Stomach smooth muscle (tissue), 2 donors: ENCODE measurements around the gene SERPINA3.

ENCODE experiments used
- H3K27ac ChIP-seq: one replicate; pipeline ENCODE4 v1.7.0; 2013; ENCODE audit warnings: mild to moderate bottlenecking, low read length, inconsistent platforms
- H3K27me3 ChIP-seq, 2 donors: one replicate each; pipeline ENCODE4 v1.7.0; 2013; ENCODE audit warnings: low read length in 2 of 2; ENCODE audit not compliant: insufficient read depth in 2 of 2, control insufficient read depth in 1 of 2
- H3K36me3 ChIP-seq, 2 donors: one replicate each; pipeline ENCODE4 v1.7.0; 2013; ENCODE audit warnings: low read length in 2 of 2; ENCODE audit not compliant: control insufficient read depth in 2 of 2, insufficient read depth in 2 of 2
- H3K4me1 ChIP-seq: one replicate; pipeline ENCODE4 v1.7.0; 2013; ENCODE audit warnings: low read length; ENCODE audit not compliant: control insufficient read depth, insufficient read depth
- H3K4me3 ChIP-seq, 2 donors: one replicate each; pipeline ENCODE4 v1.7.0; 2013; ENCODE audit warnings: low read length in 2 of 2
- H3K9ac ChIP-seq, 2 donors: one replicate each; pipeline ENCODE4 v1.7.0; 2013; ENCODE audit warnings: low read length in 2 of 2, mild to moderate bottlenecking in 1 of 2
- H3K9me3 ChIP-seq, 2 donors: one replicate each; pipeline ENCODE4 v1.7.0; 2013; ENCODE audit warnings: low read length in 2 of 2; ENCODE audit not compliant: control insufficient read depth in 2 of 2
- donor health status: healthy.
- donor health status: Pancreatic carcinoma.

The SERPINA3 gene

DNA sequence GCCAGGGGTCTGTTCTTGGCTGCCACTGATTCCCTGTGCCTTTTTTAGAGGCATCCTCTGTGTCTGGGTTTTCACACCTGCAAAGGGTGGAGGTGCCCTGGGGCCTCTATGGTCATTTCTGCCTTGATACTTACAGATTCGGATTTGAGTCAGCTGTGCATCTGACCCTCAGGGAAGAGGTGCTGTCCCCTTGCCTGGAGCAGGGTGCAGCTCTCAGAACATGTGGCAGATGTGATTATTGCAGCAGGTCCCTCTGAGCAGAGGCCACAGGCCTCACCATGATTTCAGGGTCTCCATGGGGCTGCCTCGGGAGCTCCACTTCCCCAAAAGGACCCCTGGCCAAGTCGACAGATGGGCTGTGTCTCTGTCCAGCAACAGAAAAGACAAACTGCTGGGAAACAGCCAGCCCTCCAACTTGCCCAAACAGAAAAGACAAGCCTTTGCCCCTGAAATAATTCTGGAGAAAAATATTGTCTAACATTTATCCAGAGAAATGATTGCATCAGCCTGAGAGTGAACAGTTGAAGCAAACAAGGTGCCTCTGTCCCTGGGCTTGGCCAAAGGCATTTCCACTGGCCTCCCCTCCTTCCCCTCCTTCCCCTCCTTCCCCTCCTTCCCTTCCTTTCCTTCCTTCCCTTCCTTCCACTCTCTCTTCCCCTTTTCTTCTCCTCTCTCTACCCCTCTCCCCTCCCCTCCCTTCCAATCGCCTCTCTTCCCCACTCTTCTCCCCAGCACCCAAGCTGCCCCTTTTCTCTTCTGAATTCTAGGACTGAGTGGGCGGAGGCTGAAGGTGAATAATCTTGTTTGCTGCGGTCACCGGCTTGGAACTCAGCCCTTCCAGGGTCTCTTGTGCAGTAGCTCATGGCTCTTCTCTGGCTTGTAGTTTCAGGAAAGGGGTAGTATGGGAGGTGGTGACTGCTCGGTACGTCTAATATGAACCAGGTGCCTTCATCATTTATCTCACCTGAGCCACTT, 676 bp downstream of the SERPINA3 start:
- Histone ChIP-seq H3K9ac (peak overlapping the region in 1 of 2 donors; percentile 38), H3K9me3 (peaks cover 0 to 8% of the 10 kb centered on the region in 2 donors), H3K4me1 (peaks cover 6% of the 10 kb centered on the region), H3K27me3 (no peaks in the 10 kb centered on the region), H3K27ac (peak overlapping the region; percentile 49), H3K4me3 (peak overlapping the region; percentile 19 to 44), H3K36me3 (no peaks in the 10 kb centered on the region)

DNA sequence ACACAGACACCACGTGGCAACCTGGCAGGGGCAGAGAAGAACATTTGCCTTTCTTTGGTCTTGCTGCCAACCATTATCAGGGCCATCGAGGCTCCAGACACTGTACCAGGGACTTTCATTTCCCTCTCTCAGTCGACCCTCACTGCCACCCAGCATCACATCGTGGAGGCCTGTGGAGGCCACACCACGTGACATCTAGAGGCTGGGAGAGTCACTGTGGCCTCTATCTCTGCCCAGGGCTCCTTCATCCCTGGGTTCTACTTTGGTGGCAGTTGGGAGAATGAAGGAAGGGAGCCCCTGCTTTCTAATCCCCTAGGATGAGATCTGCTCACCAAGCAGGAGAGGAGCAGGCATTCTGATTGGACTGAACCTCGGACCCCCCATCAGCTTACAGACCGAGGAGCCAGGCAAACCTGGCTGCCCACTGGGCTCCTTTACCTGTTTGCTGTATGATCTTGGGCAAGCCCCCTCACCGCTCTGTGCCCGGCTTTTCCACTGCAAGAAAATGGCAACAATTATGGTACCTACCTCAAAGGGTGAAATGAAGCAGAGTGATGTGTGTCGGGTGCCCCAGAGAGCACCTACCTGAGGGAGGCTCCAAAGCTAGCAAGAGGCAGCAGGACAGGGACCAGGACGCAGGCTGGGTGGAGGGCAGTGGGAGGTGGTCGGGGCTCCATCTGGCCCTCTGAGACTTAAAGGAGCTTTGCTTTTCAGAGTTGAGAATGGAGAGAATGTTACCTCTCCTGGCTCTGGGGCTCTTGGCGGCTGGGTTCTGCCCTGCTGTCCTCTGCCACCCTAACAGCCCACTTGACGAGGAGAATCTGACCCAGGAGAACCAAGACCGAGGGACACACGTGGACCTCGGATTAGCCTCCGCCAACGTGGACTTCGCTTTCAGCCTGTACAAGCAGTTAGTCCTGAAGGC, 1.8 kb downstream of the SERPINA3 start:
- Histone ChIP-seq H3K36me3 (no peaks in the 10 kb centered on the region), H3K27me3 (no peaks in the 10 kb centered on the region), H3K9ac (no peak overlapping the region), H3K4me3 (peak overlapping the region in 1 of 2 donors; percentile 8), H3K4me1 (peaks cover 6% of the 10 kb centered on the region), H3K9me3 (peaks cover 6 to 16% of the 10 kb centered on the region in 2 donors), H3K27ac (no peak overlapping the region)

DNA sequence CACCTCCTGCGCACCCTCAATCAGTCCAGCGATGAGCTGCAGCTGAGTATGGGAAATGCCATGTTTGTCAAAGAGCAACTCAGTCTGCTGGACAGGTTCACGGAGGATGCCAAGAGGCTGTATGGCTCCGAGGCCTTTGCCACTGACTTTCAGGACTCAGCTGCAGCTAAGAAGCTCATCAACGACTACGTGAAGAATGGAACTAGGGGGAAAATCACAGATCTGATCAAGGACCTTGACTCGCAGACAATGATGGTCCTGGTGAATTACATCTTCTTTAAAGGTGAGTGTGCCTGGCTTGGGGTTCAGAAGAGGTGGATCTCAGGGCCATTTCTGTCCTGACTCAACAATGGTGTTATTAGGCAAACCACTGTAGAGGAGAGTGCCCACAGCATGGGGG, 2.6 kb downstream of the SERPINA3 start:
- Histone ChIP-seq H3K9me3 (peaks cover 11 to 16% of the 10 kb centered on the region in 2 donors), H3K27me3 (no peaks in the 10 kb centered on the region), H3K4me1 (peaks cover 6% of the 10 kb centered on the region), H3K4me3 (no peak overlapping the region), H3K9ac (no peak overlapping the region), H3K27ac (no peak overlapping the region), H3K36me3 (no peaks in the 10 kb centered on the region)

DNA sequence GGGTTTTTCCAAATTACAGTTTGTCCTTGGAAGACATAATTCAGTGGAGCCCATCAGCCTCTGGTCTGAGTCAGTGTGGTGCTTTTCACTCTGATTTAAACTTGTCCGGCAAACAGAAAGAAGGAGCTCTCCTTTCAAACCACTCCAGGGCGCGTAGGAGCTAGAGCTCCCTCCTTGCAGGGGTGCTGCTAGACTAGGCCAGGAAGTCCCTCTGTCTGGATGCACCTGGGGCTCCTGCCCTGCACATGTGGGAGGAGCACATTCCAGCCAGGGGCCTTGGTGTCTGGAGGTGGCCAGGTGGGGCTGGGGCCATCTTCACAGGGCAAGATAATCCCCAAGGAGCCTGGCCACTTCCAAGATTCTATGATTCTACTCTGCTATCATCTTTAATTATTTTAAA, 3.1 kb downstream of the SERPINA3 start:
- Histone ChIP-seq H3K4me1 (peaks cover 6% of the 10 kb centered on the region), H3K27ac (no peak overlapping the region), H3K9me3 (peaks cover 11 to 16% of the 10 kb centered on the region in 2 donors), H3K4me3 (no peak overlapping the region), H3K9ac (no peak overlapping the region), H3K27me3 (no peaks in the 10 kb centered on the region), H3K36me3 (no peaks in the 10 kb centered on the region)

DNA sequence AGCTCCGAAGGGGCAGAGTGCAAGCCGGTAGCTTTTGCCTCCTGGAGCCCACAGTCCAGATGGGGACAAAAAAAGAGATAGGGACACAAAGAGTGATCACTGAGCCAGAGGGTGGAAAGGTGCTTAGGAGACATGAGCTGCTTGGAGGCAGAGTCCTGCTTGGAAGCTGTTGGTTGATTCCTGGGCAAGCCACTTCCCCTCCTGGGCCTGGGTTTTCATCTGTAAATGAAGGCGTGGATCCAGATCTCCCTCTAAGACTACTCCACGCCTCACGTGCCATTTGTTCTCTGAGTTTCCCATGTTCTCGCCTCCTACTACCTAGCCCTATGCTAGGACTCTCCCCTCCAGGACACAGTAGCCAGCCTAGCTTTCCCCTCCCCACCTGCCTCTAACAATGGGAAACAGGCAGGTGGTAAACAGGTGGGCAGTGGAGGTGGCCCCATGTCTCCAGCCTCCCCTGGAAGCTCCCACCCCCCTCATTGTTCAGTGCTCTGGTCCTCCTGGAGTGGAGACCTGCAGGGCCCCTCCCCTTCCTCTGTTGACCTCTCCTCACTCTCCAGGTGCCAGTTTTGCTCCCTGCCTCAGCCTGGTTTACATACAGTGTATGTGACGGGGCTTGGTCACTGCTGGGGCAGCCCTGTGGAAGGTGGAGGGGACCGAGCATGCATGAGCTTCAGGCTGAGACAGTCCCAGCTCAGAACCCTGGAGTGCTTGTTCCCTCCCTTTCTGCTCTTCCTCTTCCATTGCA, 3.8 kb downstream of the SERPINA3 start:
- Histone ChIP-seq H3K36me3 (no peaks in the 10 kb centered on the region), H3K4me3 (no peak overlapping the region), H3K27ac (no peak overlapping the region), H3K27me3 (peaks cover 0 to 3% of the 10 kb centered on the region in 2 donors), H3K9ac (no peak overlapping the region), H3K9me3 (peaks cover 13 to 16% of the 10 kb centered on the region in 2 donors), H3K4me1 (peaks cover 6% of the 10 kb centered on the region)

DNA sequence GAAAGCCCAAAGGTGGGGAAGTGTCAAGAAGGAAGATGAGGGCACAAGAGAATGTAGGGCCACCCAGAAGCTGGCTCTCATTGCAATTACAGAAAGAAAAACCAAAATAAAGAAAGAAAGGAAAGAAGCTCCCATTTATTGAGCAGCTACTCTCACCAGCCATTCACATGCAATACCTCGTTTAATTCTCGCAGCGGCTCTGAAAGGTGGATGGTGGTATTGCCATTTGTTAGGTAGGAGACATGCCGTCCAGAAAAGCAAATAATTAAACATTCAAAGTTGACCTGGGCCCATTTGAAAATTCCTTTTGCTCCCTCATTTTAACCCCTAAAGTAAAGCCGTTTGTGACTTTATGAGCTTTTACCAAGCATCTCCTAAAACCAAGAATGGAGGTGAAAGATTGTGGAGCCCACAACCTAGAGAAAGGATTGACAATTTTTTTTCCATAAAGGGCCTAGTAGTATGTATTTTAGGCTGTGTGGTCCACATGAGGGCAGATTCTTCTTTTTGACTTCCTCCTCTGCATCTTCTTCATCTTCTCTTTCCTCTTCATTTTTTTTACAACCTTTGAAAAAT, 5.3 kb downstream of the SERPINA3 start:
- Histone ChIP-seq H3K9me3 (peaks cover 13 to 16% of the 10 kb centered on the region in 2 donors), H3K36me3 (no peaks in the 10 kb centered on the region), H3K4me3 (no peak overlapping the region), H3K4me1 (peaks cover 6% of the 10 kb centered on the region), H3K27ac (no peak overlapping the region), H3K27me3 (peaks cover 0 to 3% of the 10 kb centered on the region in 2 donors), H3K9ac (no peak overlapping the region)

DNA sequence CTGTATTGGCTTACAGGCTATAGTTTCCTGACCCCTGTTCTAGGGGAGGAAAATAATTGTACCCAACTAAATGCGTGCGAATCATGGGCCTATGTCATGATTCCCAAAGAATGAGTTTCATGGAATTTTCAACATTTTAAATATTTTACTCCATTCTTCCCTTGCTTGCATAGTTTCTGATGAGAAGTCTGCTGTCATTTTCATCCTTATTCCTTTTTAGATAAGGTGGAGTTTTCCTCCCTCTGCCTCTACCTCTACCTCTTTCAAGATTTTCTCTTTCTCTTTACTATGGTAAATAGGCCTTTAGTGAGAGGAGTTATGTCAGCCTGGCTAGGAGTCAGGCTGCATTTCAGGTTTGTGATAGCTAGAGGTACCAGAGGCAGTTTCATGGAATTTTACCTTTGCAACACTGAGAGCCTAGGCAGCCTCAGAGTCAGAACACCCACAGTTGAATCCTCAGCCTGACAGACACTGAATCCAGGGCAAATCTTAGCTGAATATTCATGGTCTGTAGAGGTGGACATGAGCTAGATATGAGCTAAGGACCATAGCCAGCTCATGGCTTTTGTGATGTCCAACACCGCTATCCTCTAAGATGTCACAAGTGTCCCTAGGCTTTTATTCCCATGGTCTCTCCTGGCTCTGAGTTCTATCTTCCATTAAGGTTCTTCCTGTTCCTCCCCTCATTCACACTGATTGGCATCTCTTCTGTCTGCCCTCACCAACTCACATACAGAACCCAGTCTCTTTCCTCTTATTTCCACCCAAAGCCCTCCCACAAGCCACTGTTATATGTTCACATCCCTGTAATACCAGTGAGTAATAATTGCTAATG, 6.0 kb downstream of the SERPINA3 start:
- no peak overlapping the region for H3K4me3 ChIP-seq
- H3K4me1 ChIP-seq, result peaks cover 5% of the 10 kb centered on the region
- no peak overlapping the region for H3K27ac ChIP-seq
- no peaks in the 10 kb centered on the region for H3K36me3 ChIP-seq
- H3K27me3 ChIP-seq, result peaks cover 3 to 4% of the 10 kb centered on the region in 2 donors
- peaks cover 13 to 16% of the 10 kb centered on the region in 2 donors for H3K9me3 ChIP-seq
- H3K9ac ChIP-seq, result no peak overlapping the region

DNA sequence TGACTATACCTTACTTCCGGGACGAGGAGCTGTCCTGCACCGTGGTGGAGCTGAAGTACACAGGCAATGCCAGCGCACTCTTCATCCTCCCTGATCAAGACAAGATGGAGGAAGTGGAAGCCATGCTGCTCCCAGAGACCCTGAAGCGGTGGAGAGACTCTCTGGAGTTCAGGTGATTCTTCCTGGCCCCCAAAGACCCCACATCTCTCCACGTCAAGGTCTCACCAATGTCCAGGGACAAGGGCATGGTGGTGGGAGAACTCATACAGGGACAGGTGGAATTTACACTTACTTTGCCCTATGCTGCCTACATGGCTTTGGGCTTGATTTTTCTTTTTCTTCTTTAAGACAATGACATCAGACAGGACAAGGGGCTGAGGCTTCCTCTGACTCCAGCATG, 7.1 kb downstream of the SERPINA3 start:
- H3K4me3 ChIP-seq, result no peak overlapping the region

DNA sequence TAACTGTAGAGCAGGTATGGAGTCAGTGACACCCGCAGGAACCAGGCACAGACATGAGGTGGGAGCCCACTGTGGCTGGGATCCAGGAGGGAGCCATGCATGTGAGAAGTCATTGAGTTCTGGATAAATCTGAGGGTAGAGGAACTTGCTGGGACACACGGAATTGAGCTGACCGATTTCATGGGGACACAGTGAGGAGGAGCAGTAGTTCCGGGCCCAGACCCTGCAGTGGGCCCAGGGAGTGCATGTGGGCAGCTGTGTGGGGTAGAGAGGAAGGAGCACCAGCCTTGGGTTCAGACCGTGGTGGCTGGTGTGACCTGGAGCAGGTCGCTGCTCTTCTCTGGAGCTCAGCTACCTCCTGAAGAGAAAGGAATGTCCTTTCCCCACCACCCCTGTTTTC, 8.4 kb downstream of the SERPINA3 start:
- peaks cover 6 to 7% of the 10 kb centered on the region in 2 donors for H3K27me3 ChIP-seq
- H3K4me3 ChIP-seq, result no peak overlapping the region
- no peak overlapping the region for H3K9ac ChIP-seq
- H3K27ac ChIP-seq, result no peak overlapping the region
- H3K36me3 ChIP-seq, result no peaks in the 10 kb centered on the region
- H3K4me1 ChIP-seq, result no peaks in the 10 kb centered on the region
- H3K9me3 ChIP-seq, result peaks cover 13 to 16% of the 10 kb centered on the region in 2 donors

More for the DNA sequence above, 7.1 kb downstream of the SERPINA3 start:
- H3K4me1 ChIP-seq, result no peaks in the 10 kb centered on the region
- H3K27me3 ChIP-seq, result peaks cover 4 to 6% of the 10 kb centered on the region in 2 donors
- no peak overlapping the region for H3K9ac ChIP-seq
- no peaks in the 10 kb centered on the region for H3K36me3 ChIP-seq
- H3K27ac ChIP-seq, result no peak overlapping the region
- H3K9me3 ChIP-seq, result peaks cover 13 to 16% of the 10 kb centered on the region in 2 donors
